ENCODE measurements around the gene ZNRF3.
"Not testable (repeated sequence)": the region's sequence is repeated elsewhere in the genome, so short reads cannot be mapped to it uniquely, and the experiment has no call there.

ZNRF3 gene

DNA sequence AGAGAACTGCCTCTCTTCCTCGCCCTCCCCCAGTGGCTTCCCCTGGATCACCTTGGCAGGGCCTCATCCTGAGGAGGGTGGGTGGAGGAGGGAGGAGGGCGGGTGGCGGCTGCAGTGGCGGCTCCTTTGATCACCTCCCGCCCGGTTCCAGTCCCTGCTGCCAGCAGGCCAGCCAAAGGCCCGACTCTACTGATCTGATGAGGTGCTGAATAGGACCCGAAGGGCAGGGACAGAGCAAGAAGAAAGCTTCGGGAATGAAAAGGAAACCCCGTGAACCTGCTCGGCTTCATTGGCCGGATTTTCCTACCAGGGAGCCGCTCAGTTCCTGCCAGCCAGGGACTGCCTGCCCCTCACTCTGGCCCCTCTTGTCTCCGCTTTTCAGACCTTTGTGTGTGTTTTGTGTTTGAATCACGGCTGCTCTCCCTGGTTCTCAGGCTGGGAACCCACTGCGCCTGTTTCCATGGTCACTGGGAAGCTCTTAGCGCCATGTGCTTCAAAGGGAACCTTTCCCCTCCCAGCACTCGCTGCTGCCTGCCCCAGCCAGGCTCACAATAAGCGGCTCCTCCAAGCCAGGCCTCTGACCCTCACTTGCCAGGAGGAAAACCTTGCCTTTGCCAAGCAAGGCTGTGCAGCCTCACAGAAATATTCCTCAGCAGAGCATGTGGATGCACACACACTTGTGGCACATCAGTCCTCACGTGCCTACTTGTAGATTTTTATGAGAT, 121.4 kb downstream of the ZNRF3 start:
- no peak overlapping the region for H3K4me3 Mint-ChIP-seq
- ATAC-seq (replicated peaks; ENCODE audit: extremely low read depth, poor library complexity, severe bottlenecking) = no peak

GRCh38 chr22:29005754-29006153, 122.4 kb downstream of the ZNRF3 start:
- H3K4me3 Mint-ChIP-seq; H3K27ac Mint-ChIP-seq (ENCODE audit: low read depth); H3K4me1 Mint-ChIP-seq; H3K27me3 Mint-ChIP-seq; H3K36me3 Mint-ChIP-seq (ENCODE audit: insufficient read depth); H3K9me3 Mint-ChIP-seq; DNase-seq (ENCODE audit: low spot score in 2 of 2); ATAC-seq (replicated peaks; ENCODE audit: extremely low read depth, poor library complexity, severe bottlenecking): not testable (repeated sequence)

More for the DNA sequence above, 121.4 kb downstream of the ZNRF3 start:
- no peaks in the 10 kb centered on the region for H3K4me1 Mint-ChIP-seq
- no peaks in the 10 kb centered on the region for H3K27me3 Mint-ChIP-seq
- H3K36me3 Mint-ChIP-seq (ENCODE audit: insufficient read depth) = no peaks in the 10 kb centered on the region
- H3K27ac Mint-ChIP-seq (ENCODE audit: low read depth) = no peak overlapping the region
- H3K9me3 Mint-ChIP-seq = no peaks in the 10 kb centered on the region
- no peak for DNase-seq (ENCODE audit: low spot score in 2 of 2)

DNA sequence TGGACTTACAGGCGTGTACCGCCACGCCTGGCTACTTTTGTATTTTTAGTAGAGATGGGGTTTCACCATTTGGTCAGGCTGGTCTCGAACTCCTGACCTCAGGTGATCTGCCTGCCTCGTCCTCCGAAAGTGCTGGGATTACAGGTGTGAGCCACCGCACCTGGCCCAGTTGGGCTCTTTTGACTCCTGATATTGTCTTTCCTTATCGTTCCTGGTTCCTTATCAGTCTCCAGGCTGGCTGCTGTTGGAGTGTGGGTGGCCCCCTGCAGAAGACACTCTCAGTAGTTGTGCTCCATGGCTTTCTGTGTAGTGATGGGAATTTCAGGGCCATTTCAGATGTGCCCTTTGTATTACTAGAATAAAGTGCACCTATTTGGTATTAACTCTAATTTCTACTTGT, 123.0 kb downstream of the ZNRF3 start:
- no peaks in the 10 kb centered on the region for H3K9me3 Mint-ChIP-seq
- no peaks in the 10 kb centered on the region for H3K36me3 Mint-ChIP-seq (ENCODE audit: insufficient read depth)
- DNase-seq (ENCODE audit: low spot score in 2 of 2) (no peak), ATAC-seq (replicated peaks; ENCODE audit: extremely low read depth, poor library complexity, severe bottlenecking) (no peak)
- no peaks in the 10 kb centered on the region for H3K4me1 Mint-ChIP-seq
- no peak overlapping the region for H3K4me3 Mint-ChIP-seq
- no peak overlapping the region for H3K27ac Mint-ChIP-seq (ENCODE audit: low read depth)
- H3K27me3 Mint-ChIP-seq = peaks cover 10% of the 10 kb centered on the region

DNA sequence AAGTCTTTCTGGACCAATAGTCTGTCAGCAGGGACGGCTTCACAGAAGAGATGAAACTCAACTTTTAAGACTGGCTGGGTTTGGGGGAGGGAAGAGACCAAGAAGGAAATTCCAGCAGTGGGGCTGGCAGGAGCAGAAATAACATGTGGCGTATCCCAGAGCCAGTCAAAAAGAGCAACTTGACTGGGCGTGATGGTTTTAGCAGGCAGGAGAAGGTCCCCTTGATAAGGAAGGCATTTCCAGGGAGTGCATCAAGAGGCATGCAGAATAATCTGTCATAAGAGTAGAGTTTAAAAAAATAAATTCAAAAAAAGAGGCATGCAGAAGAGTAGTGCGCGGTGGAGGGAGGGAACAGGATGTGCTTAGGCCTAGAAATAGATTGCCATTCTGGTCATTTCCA, 125.8 kb downstream of the ZNRF3 start:
- H3K4me3 Mint-ChIP-seq = no peak overlapping the region
- no peak for ATAC-seq (replicated peaks; ENCODE audit: extremely low read depth, poor library complexity, severe bottlenecking)
- no peak overlapping the region for H3K27ac Mint-ChIP-seq (ENCODE audit: low read depth)
- peaks cover 11% of the 10 kb centered on the region for H3K27me3 Mint-ChIP-seq
- no peaks in the 10 kb centered on the region for H3K36me3 Mint-ChIP-seq (ENCODE audit: insufficient read depth)
- H3K9me3 Mint-ChIP-seq = no peaks in the 10 kb centered on the region
- no peak for DNase-seq (ENCODE audit: low spot score in 2 of 2)
- H3K4me1 Mint-ChIP-seq = no peaks in the 10 kb centered on the region

DNA sequence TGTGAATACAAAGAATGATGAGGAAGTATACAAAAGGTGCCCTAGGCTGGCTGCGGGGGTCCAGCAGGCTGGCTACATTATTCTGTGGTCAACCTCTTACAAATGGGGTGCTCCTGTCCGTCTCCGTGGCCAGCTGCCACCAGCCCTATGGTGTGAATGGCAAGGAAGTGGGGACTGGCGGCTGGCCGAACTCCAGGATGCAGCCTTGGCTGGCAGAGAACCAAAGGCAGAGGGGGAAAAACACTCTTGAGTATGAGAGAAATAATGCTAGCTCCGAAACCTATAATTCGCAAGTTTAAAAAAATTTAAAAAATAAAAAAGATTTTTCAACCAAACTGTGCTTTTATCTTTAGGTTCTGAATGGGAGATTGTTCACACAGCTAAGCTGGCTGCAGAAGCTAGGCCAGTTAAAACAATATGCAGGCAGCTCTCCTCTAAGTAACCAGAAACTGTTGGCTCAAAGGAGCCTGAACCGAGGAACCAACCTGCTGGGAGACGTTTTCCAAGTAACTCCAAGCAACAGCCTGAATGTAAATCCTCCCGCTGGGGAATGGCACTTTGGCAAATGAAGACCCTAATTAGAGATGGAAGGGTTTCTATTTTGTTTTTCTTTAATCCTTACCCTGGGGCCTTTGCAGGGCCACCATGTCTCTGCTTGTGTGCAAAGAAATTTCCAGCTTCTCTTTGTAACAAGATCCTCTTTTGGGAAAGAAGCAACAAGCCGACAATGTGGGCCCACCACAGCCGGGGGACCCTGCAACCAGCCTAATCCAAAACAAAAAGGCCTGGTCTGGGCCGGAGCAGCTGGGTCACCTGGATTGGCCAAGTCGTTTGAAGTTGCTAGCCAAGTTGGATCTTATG, 128.1 kb downstream of the ZNRF3 start:
- peaks cover 7% of the 10 kb centered on the region for H3K4me1 Mint-ChIP-seq
- no peaks in the 10 kb centered on the region for H3K9me3 Mint-ChIP-seq
- peaks cover 11% of the 10 kb centered on the region for H3K27me3 Mint-ChIP-seq
- DNase-seq (ENCODE audit: low spot score in 2 of 2) (no peak), ATAC-seq (replicated peaks; ENCODE audit: extremely low read depth, poor library complexity, severe bottlenecking) (no peak)
- no peak overlapping the region for H3K4me3 Mint-ChIP-seq
- no peaks in the 10 kb centered on the region for H3K36me3 Mint-ChIP-seq (ENCODE audit: insufficient read depth)
- H3K27ac Mint-ChIP-seq (ENCODE audit: low read depth) = no peak overlapping the region

- Mint-ChIP-seq H3K27me3 (peaks cover 11% of the 10 kb centered on the region), H3K27ac (ENCODE audit: low read depth) (no peak overlapping the region), H3K4me3 (no peak overlapping the region), H3K36me3 (ENCODE audit: insufficient read depth) (no peaks in the 10 kb centered on the region), H3K9me3 (no peaks in the 10 kb centered on the region), H3K4me1 (peaks cover 8% of the 10 kb centered on the region)
- DNase-seq (ENCODE audit: low spot score in 2 of 2) = no peak
- ATAC-seq (replicated peaks; ENCODE audit: extremely low read depth, poor library complexity, severe bottlenecking) = no peak
These were observed 128.7 kb downstream of the ZNRF3 start for GRCh38 chr22:29012101-29012433.

DNA sequence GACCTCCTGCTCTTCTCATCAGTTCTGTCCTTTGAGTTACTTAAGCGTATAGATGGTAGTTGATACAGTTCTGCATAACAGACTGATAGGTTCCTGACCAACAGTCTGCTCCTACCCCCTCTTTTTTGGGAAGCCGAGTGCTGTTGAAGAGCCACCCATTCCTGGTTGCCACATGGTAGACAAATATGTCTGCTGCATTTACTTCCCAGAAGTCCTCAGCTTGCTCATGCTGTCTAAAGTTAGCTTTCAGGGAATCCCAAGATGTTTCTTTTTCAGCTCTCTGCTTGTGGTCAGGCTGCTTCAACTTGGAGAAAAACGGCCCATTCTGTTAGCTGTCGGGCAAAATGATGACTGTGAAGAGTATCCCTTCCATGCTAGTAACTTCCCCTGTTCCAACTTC, 129.6 kb downstream of the ZNRF3 start:
- H3K36me3 Mint-ChIP-seq (ENCODE audit: insufficient read depth) = no peaks in the 10 kb centered on the region
- H3K27ac Mint-ChIP-seq (ENCODE audit: low read depth) = no peak overlapping the region
- H3K4me1 Mint-ChIP-seq = peaks cover 8% of the 10 kb centered on the region
- H3K27me3 Mint-ChIP-seq = peaks cover 11% of the 10 kb centered on the region
- no peak for ATAC-seq (replicated peaks; ENCODE audit: extremely low read depth, poor library complexity, severe bottlenecking)
- H3K9me3 Mint-ChIP-seq = no peaks in the 10 kb centered on the region
- DNase-seq (ENCODE audit: low spot score in 2 of 2) = no peak
- no peak overlapping the region for H3K4me3 Mint-ChIP-seq

DNA sequence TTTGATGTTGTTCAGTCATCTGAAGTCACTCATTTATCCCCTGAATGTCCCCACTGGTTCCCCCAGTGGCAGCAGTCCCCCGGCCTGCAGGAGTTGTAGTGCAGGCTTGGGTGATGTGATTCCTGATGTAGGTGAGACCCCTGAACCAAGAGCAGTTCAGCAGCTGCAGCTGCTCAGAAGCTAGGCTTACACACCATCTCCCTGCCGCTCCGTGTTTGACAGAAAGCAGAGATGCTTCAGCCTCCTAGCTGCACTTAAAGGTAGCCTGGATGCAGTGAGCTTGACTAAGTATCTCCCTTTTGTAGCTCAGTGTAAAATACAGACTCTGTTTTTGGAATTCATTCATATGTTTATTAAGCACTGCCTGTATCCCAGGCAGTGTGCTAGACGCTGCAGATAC, 130.9 kb downstream of the ZNRF3 start:
- H3K9me3 Mint-ChIP-seq = peaks cover 6% of the 10 kb centered on the region
- no peak overlapping the region for H3K27ac Mint-ChIP-seq (ENCODE audit: low read depth)
- no peak overlapping the region for H3K4me3 Mint-ChIP-seq
- DNase-seq (ENCODE audit: low spot score in 2 of 2) (no peak), ATAC-seq (replicated peaks; ENCODE audit: extremely low read depth, poor library complexity, severe bottlenecking) (no peak)
- H3K4me1 Mint-ChIP-seq = peaks cover 8% of the 10 kb centered on the region
- no peaks in the 10 kb centered on the region for H3K36me3 Mint-ChIP-seq (ENCODE audit: insufficient read depth)
- H3K27me3 Mint-ChIP-seq = peaks cover 11% of the 10 kb centered on the region

DNA sequence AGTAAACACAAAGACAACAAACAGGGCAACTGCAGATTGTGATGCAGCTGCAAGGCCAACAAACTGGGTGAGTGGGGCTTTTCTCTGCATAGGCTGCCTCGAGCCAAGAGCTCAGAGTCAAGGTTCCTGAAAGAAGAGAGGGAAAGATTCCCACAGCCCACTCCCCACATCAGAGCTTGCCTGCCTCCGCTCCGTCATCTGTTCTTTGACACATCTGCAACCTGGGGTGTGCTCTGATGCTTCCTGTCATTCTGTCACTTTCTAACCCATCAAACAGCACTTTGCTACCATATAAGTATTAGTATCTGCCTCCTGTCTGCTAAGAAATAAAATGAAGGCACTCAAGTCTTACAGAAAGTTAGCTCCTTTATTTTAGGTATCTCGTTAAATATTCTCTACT, 131.4 kb downstream of the ZNRF3 start:
- DNase-seq (ENCODE audit: low spot score in 2 of 2) (no peak), ATAC-seq (replicated peaks; ENCODE audit: extremely low read depth, poor library complexity, severe bottlenecking) (no peak)
- H3K27ac Mint-ChIP-seq (ENCODE audit: low read depth) = no peak overlapping the region
- H3K4me3 Mint-ChIP-seq = no peak overlapping the region
- H3K36me3 Mint-ChIP-seq (ENCODE audit: insufficient read depth) = no peaks in the 10 kb centered on the region
- H3K4me1 Mint-ChIP-seq = peaks cover 8% of the 10 kb centered on the region
- H3K27me3 Mint-ChIP-seq = peaks cover 11% of the 10 kb centered on the region
- H3K9me3 Mint-ChIP-seq = peaks cover 6% of the 10 kb centered on the region

DNA sequence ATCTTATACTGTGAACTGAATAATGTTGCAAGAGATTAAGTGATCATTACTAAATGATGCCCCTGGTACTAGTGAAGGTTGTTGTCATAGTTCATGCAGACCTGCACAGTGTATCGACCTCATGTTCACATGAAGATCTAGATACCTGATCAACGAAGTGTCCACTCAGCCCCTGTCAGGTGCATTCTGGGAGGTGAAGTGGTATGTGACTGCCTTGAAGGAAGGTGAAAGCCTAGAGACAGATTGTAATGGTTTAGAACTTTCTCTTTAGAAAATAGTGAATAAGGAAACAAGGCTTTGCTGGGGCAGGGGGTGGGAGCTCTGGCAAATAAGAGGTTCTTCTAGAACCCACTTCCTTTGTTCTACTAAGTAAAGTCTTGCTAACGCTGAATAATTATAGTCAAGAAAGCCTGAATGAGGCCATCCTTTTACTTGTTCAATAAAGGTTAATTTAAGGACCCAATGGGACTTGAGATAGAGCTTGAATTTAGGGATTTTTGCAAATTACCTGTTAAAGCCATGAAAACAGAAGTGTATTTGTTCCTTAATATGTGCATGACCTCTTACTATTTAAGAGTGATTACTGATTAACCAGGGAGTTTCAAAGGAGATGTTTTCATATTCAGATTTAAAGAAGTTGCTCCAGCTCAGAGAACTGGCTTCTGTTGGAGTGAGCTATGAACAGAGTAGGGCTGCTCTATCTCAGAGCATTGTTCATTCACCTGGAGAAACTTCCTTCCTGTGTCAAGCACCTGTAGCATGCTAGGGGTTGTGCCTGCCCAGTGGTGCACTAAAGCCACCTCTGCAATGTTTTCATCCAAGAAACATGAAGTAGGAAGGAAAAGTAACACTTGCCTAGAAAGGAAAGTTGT, 132.9 kb downstream of the ZNRF3 start:
- ATAC-seq (replicated peaks; ENCODE audit: extremely low read depth, poor library complexity, severe bottlenecking) (peak; percentile 3), DNase-seq (ENCODE audit: low spot score in 2 of 2) (no peak)
- H3K36me3 Mint-ChIP-seq (ENCODE audit: insufficient read depth) = no peaks in the 10 kb centered on the region
- peaks cover 6% of the 10 kb centered on the region for H3K9me3 Mint-ChIP-seq
- H3K4me3 Mint-ChIP-seq = no peak overlapping the region
- peaks cover under 1% of the 10 kb centered on the region for H3K27me3 Mint-ChIP-seq
- H3K27ac Mint-ChIP-seq (ENCODE audit: low read depth) = no peak overlapping the region
- H3K4me1 Mint-ChIP-seq = peaks cover 8% of the 10 kb centered on the region

DNA sequence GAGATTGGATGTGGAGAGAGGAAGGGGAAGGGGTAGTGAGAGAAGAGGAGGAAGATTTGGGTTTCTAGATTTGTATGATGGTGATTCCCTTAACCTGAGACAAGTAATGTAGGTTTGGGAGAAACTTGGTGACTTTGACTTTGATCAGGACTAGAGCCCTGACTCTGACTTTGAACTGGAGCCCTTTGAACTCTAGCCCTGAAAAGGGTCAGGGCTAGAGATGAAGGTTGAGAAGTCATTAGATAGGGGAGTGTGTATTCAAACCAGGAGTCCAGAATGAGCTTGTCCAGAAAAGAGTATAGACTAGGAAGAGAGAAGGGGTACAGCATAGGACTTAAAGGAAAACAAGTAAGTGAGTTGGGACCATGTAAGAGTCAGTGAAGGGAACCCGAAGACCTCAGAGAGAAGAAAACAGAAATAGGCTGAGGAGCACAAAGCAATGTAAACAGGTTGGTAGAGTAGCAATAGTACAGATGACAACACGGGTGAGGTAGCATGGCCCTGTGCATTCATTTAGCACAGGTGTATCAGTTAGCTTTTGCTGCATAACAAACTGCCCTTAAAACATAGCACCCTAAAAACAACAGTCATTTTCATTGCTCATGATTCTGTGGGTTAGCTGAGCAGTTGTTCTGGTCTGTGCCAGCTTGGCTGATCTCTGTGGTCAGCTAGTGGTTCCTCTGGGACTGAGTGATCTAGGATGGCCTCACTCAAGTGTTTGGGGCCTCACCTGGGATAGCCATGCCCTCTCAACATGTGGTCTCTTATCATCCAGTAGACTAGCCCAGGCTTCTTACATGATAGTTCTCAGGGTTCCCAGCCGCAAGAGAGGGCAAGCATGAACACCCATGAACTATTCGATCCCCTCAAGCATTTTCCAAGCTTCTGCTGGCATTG, 135.2 kb downstream of the ZNRF3 start:
- H3K36me3 Mint-ChIP-seq (ENCODE audit: insufficient read depth) = no peaks in the 10 kb centered on the region
- ATAC-seq (replicated peaks; ENCODE audit: extremely low read depth, poor library complexity, severe bottlenecking) (no peak), DNase-seq (ENCODE audit: low spot score in 2 of 2) (no peak)
- H3K4me3 Mint-ChIP-seq = no peak overlapping the region
- no peaks in the 10 kb centered on the region for H3K27me3 Mint-ChIP-seq
- H3K9me3 Mint-ChIP-seq = peaks cover 6% of the 10 kb centered on the region
- H3K27ac Mint-ChIP-seq (ENCODE audit: low read depth) = no peak overlapping the region
- H3K4me1 Mint-ChIP-seq = peaks cover 8% of the 10 kb centered on the region

All from central memory CD8-positive, alpha-beta T cell (primary cell).